GM23338 (cell line): Measurements from ENCODE around the gene EXOG.

Experiments used
- CTCF ChIP-seq, 2 experiments: fragments of 200-600 bp in 1 of 2; sonication (generic) in 1 of 2; conservative IDR thresholded peaks; 2 replicates each; pipeline versions ENCODE4 v1.5.1 to v1.6.1; 2016 to 2017; ENCODE audit warnings: antibody characterized with exemption in 2 of 2, low read depth in 2 of 2, mild to moderate bottlenecking in 2 of 2, moderate library complexity in 1 of 2
- EZH2 ChIP-seq: fragments of 200-600 bp; sonication (generic); IDR thresholded peaks from one replicate; pipeline ENCODE4 v1.8.0; 2017; ENCODE audit warnings: antibody characterized with exemption, mild to moderate bottlenecking, low read depth; ENCODE audit not compliant: unreplicated experiment
- EZH2phosphoT487 ChIP-seq: fragments of 200-600 bp; sonication (generic); IDR thresholded peaks from one replicate; pipeline ENCODE4 v1.8.1; 2018; ENCODE audit warnings: antibody characterized with exemption; ENCODE audit not compliant: unreplicated experiment
- POLR2AphosphoS5 ChIP-seq: IDR thresholded peaks from 2 replicates; pipeline ENCODE4 v1.6.1; 2016; ENCODE audit warnings: antibody characterized with exemption, low read depth
- ZNF114 ChIP-seq: fragments of 250-450 bp; sonication (Bioruptor Pico); IDR thresholded peaks from 2 replicates; pipeline ENCODE4 v1.5.0; 2020; ENCODE audit warnings: mild to moderate bottlenecking, moderate library complexity
- TF ChIP-seq, protein P1 (sequence below): IDR thresholded peaks from one replicate; pipeline ENCODE4 v1.6.1; 2018; ENCODE audit warnings: antibody characterized with exemption; ENCODE audit not compliant: unreplicated experiment

DNA sequence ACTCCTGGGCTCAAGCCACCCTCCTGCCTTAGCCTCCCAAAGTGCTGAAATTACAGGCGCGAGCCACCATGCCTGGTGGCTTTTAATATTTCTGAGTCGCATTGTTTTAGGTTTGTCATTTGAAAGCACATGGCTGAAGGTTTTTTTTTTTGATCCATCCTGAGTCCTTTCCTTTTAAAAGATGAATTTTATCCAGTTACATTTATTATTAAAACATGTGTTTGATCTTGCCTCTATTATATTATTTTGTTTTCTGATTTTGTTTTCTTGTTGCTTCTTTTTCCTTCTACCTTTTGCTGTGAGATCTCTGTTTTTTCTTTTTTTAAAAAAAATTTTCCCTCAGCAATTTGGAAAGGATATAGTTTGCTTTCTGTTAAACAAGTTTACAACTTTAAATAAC is 77.0 kb downstream of the EXOG start:
- TF ChIP-seq POLR2AphosphoS5 (no peak), CTCF (conservative IDR thresholded peaks at IDR 0.05; ENCODE audit: low read depth in 2 of 2) (no peak), EZH2phosphoT487 (no peak), ZNF114 (CRISPR knock-in tag) (no peak), EZH2 (no peak)
- TF ChIP-seq, protein P1, sequence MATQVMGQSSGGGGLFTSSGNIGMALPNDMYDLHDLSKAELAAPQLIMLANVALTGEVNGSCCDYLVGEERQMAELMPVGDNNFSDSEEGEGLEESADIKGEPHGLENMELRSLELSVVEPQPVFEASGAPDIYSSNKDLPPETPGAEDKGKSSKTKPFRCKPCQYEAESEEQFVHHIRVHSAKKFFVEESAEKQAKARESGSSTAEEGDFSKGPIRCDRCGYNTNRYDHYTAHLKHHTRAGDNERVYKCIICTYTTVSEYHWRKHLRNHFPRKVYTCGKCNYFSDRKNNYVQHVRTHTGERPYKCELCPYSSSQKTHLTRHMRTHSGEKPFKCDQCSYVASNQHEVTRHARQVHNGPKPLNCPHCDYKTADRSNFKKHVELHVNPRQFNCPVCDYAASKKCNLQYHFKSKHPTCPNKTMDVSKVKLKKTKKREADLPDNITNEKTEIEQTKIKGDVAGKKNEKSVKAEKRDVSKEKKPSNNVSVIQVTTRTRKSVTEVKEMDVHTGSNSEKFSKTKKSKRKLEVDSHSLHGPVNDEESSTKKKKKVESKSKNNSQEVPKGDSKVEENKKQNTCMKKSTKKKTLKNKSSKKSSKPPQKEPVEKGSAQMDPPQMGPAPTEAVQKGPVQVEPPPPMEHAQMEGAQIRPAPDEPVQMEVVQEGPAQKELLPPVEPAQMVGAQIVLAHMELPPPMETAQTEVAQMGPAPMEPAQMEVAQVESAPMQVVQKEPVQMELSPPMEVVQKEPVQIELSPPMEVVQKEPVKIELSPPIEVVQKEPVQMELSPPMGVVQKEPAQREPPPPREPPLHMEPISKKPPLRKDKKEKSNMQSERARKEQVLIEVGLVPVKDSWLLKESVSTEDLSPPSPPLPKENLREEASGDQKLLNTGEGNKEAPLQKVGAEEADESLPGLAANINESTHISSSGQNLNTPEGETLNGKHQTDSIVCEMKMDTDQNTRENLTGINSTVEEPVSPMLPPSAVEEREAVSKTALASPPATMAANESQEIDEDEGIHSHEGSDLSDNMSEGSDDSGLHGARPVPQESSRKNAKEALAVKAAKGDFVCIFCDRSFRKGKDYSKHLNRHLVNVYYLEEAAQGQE, result no peak
